ENCODE data around the gene SAMD11.

GRCh38 chr1:963746-964525 is 40.2 kb downstream of the SAMD11 start:
- TF ChIP-seq, protein P1, sequence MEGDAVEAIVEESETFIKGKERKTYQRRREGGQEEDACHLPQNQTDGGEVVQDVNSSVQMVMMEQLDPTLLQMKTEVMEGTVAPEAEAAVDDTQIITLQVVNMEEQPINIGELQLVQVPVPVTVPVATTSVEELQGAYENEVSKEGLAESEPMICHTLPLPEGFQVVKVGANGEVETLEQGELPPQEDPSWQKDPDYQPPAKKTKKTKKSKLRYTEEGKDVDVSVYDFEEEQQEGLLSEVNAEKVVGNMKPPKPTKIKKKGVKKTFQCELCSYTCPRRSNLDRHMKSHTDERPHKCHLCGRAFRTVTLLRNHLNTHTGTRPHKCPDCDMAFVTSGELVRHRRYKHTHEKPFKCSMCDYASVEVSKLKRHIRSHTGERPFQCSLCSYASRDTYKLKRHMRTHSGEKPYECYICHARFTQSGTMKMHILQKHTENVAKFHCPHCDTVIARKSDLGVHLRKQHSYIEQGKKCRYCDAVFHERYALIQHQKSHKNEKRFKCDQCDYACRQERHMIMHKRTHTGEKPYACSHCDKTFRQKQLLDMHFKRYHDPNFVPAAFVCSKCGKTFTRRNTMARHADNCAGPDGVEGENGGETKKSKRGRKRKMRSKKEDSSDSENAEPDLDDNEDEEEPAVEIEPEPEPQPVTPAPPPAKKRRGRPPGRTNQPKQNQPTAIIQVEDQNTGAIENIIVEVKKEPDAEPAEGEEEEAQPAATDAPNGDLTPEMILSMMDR (conservative IDR thresholded peaks at IDR 0.05; ENCODE audit: low read length) = no peak
- TF ChIP-seq EZH2phosphoT487 (IDR thresholded peaks at IDR 0.05; ENCODE audit: borderline replicate concordance, low read depth, low read length) = no peak

Data from OCI-LY7 (cell line).